HG03565 (cell line): ENCODE results near the gene SMAD4.
A peak's percentile ranks its signal among the peaks of the same experiment; 100 is the strongest.
"Not testable (repeated sequence)": the region's sequence is repeated elsewhere in the genome, so short reads cannot be mapped to it uniquely, and the experiment has no call there.

Experiments used
- ATAC-seq: cut with Tn5 transposase; IDR thresholded peaks from one replicate; pipeline ENCODE4 v1.9.1; 2021; ENCODE audit warnings: mild to moderate bottlenecking, moderate library complexity; ENCODE audit not compliant: unreplicated experiment

SMAD4 gene

GRCh38 chr18:51068105-51068504 is 38.1 kb downstream of the SMAD4 start:
- ATAC-seq = no peak

GRCh38 chr18:51069885-51070284 is 39.9 kb downstream of the SMAD4 start:
- no peak for ATAC-seq

- no peak for ATAC-seq
Measured at GRCh38 chr18:51070545-51070944, 40.5 kb downstream of the SMAD4 start.

GRCh38 chr18:51072586-51073313 is 42.7 kb downstream of the SMAD4 start:
- ATAC-seq = no peak

- peak; percentile 54 for ATAC-seq
Measured at GRCh38 chr18:51074605-51075004, 44.6 kb downstream of the SMAD4 start.

GRCh38 chr18:51076503-51076902 is 46.5 kb downstream of the SMAD4 start:
- no peak for ATAC-seq

- ATAC-seq = peak; percentile 69
Measured at GRCh38 chr18:51077217-51077616, 47.2 kb downstream of the SMAD4 start.

GRCh38 chr18:51078026-51078425 is 48.0 kb downstream of the SMAD4 start:
- ATAC-seq = no peak

- peak; percentile 65 for ATAC-seq
Measured at GRCh38 chr18:51082571-51083267, 52.7 kb downstream of the SMAD4 start.

- ATAC-seq = no peak
Measured at GRCh38 chr18:51083398-51083797, 53.4 kb downstream of the SMAD4 start.

- no peak for ATAC-seq
Measured at GRCh38 chr18:51088410-51088809, 58.4 kb downstream of the SMAD4 start.

- no peak for ATAC-seq
Measured at GRCh38 chr18:51089691-51090090, 59.7 kb downstream of the SMAD4 start.

GRCh38 chr18:51091270-51091669 is 61.3 kb downstream of the SMAD4 start:
- no peak for ATAC-seq

- no peak for ATAC-seq
Measured at GRCh38 chr18:51092117-51092516, 62.1 kb downstream of the SMAD4 start.

GRCh38 chr18:51092967-51093366 is 63.0 kb downstream of the SMAD4 start:
- ATAC-seq = not testable (repeated sequence)

- ATAC-seq = no peak
Measured at GRCh38 chr18:51097021-51097822, 67.2 kb downstream of the SMAD4 start.

- no peak for ATAC-seq
Measured at GRCh38 chr18:51098082-51098481, 68.1 kb downstream of the SMAD4 start.

- no peak for ATAC-seq
Measured at GRCh38 chr18:51098513-51098912, 68.5 kb downstream of the SMAD4 start.

- ATAC-seq = no peak
Measured at GRCh38 chr18:51100385-51101120, 70.5 kb downstream of the SMAD4 start.

GRCh38 chr18:51107082-51107481 is 77.1 kb downstream of the SMAD4 start:
- peak; percentile 43 for ATAC-seq
